Choroid plexus epithelial cell (primary cell): ENCODE results near the gene HABP4.

Experiments used
- DNase-seq: peaks from one replicate; pipeline ENCODE4 v3.0.0-alpha.2; 2010; ENCODE audit warnings: low read depth
- H3K4me3 ChIP-seq: 2 replicates; pipeline ENCODE4 v1.5.1; 2011; ENCODE audit warnings: low read depth, mild to moderate bottlenecking, control low read depth, low read length, moderate library complexity
- CTCF ChIP-seq: conservative IDR thresholded peaks from 2 replicates; pipeline ENCODE4 v1.5.1; 2011; ENCODE audit warnings: low read depth, mild to moderate bottlenecking, control low read depth, inconsistent platforms, low read length, moderate library complexity

The HABP4 gene

GRCh38 chr9:96510258-96510657, 60.3 kb downstream of the HABP4 start:
- peak; percentile 28 for DNase-seq
- TF ChIP-seq CTCF, result no peak
- H3K4me3 ChIP-seq, result no peak overlapping the region

- no peak for TF ChIP-seq CTCF
Observed at GRCh38 chr9:96512240-96512639, 62.3 kb downstream of the HABP4 start.

GRCh38 chr9:96513622-96514021, 63.7 kb downstream of the HABP4 start:
- H3K4me3 ChIP-seq, result no peak overlapping the region
- no peak for TF ChIP-seq CTCF
- peak; percentile 69 for DNase-seq

More at GRCh38 chr9:96512240-96512639, 62.3 kb downstream of the HABP4 start:
- H3K4me3 ChIP-seq, result no peak overlapping the region
- no peak for DNase-seq

- TF ChIP-seq CTCF, result no peak
- H3K4me3 ChIP-seq, result no peak overlapping the region
- DNase-seq, result peak; percentile 79
Observed at GRCh38 chr9:96514108-96514799, 64.3 kb downstream of the HABP4 start.

- no peak overlapping the region for H3K4me3 ChIP-seq
- no peak for TF ChIP-seq CTCF
- no peak for DNase-seq
Observed at GRCh38 chr9:96514800-96515158, 64.8 kb downstream of the HABP4 start.

- no peak for TF ChIP-seq CTCF
- H3K4me3 ChIP-seq, result no peak overlapping the region
- DNase-seq, result no peak
Observed at GRCh38 chr9:96515621-96516470, 65.9 kb downstream of the HABP4 start.

- TF ChIP-seq CTCF, result no peak
- no peak for DNase-seq
Observed at GRCh38 chr9:96519095-96519494, 69.1 kb downstream of the HABP4 start.

More at GRCh38 chr9:96519095-96519494, 69.1 kb downstream of the HABP4 start:
- H3K4me3 ChIP-seq, result no peak overlapping the region
